AG08395 (cell line): ENCODE results near the gene FAM83C.

Experiments
- DNase-seq: peaks from one replicate; pipeline ENCODE4 v3.0.0; 2012; ENCODE audit warnings: mixed read lengths, low spot score

FAM83C gene

GRCh38 chr20:35284267-35284991 lies 7.8 kb downstream of the FAM83C start, which contains the start of gene EIF6:
TSS of gene EIF6 (minus strand) at chr20:35284772. CDS start at chr20:35284487, 285 bp downstream.
- peak; percentile 91 for DNase-seq

- DNase-seq: no peak
Observed at GRCh38 chr20:35283441-35284266, 8.6 kb downstream of the FAM83C start.

DNA sequence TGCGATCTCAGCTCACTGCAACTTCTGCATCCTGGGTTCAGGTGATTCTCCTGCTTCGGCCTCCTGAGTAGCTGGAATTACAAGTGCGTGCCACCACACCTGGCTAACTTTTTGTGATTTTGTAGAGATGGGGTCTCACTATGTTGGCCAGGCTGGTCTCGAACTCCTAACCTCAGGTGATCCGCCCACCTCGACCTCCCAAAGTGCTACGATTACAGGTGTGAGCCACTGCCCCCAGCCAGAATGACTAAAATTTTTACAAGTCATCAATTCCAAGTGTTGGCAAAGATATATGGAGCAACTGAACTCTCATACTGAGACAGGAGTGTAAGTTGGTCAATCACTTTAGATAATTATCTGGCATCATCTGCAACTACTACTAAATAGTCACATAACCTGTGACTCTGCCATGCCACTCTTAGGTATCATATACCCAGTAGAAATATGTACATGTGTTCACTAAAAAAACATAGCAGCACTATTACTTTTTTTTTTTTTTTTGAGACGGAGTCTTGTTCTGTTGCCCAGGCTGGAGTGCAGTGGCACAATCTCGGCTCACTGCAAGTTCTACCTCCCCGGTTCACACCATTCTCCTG lies 10.6 kb downstream of the FAM83C start:
- DNase-seq: no peak

DNA sequence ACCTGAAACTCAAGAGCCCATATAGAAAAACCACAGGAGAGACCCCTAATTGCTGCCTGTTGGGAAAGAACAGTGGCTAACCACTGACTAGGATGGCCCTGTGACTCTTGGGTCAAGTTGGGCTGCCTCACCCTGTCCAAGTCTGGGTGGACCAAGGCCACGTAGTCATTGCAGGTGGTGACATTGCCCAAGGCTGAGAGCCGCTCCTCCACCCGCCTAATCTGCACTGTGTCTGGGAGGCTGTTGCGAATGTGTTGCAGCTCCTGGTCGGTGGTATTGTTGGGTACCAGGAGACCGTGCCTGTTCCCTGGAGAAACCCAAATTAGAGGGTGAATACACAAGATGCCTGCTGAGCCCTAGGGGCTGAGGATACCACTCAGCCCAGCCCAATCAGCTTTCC lies 11.7 kb downstream of the FAM83C start:
- DNase-seq: no peak

DNA sequence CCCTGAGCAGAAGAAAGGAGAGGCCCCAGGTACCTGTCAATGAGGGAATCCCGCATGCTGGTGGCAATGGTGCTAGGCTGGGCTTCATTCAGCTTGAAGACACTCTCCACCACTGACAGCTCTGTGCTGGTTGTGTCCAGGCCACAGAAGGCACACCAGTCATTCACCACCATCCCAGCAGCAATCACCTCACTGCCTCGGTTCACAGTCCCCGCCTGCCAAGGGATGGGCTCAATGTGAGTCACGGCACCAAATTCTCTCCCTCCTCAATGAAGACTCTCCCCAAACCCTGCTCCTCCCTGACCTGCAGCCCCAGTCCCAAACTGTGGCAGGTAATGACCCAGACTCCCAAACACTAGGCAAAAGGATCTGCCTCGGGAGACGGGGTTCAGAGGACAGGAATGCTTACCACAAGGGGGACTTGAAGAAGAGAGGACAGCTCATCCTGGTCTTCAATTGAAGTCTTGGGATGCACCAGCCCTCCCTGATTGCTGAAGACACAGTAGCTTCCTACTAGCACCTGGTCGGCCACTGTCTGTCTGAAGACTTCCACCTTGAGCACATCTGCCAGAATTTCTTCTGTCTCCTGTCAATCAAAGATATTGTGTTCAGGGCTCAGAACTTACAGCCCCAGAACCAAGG lies 12.6 kb downstream of the FAM83C start:
- no peak for DNase-seq

GRCh38 chr20:35279040-35279439 lies 13.2 kb downstream of the FAM83C start:
- DNase-seq: no peak

DNA sequence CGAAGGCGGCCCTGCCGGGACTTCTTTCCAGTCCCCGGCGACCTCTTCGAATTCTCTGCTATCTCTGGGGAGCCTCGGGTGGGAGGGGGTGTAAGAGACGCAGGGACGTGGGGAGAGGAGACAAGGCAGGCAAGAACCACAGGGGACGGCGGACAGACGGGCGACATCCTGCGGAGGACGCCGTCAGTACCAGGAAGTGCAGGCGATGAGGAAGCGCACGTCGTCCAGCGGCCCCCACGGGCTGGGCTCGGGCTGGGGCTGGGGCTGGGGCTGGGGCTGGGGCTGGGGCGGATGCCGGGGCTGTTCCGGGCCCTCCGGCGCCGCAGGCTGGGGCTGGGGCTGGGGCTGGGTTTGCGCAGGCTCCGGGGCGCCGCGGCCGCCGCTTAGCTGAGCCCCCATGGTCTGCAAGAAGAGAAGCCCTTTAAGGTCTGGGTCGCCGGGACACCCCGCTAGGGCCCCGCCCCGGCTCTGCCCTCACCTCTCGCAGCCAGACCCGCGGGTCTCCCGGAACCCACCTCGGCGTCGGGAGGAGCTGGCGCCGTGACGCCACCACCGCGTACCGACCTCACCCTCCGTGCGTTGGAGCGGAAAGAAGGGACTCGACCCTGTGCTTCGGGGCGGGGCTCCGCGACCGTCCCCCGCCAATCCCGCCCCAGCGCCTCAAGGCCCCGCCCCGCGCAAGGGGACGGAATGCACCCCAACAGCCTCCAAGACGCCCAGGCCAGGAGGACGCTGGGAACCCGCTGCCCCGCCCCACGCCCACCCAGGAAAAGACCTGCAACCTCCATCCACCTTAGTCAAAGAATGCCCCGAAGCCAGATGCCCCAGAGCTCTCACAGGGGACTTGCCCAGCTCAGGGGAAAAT lies 14.5 kb downstream of the FAM83C start, which contains the start of gene MMP24OS:
Gene MMP24OS, minus strand, starts transcription at position 592 of the 865 bp plus-strand sequence. Its CDS starts 193 bp downstream, at position 399.
- DNase-seq: peak; percentile 94

- DNase-seq: no peak
Observed at GRCh38 chr20:35277127-35277526, 15.1 kb downstream of the FAM83C start.

DNA sequence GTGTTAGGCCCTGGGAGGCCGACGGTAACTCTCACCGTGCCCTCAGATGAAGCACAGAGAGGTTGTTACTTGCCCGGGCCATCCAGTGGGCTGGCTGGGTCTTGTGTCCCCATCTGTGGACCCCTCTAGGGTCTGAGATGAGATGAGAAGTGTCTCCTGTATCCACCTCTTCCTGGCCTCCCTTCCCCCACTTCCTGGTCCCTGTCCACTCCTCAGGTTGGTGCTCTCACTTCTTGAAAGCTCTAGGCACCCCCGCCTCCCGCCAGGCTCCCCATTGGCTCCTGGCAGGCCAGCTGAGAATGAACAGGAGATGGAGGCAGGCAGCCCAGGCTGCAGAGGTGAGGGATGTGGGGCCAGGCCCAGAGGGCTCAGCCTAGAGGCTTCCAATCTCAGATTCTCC lies 15.8 kb downstream of the FAM83C start:
- no peak for DNase-seq

GRCh38 chr20:35275741-35276251 lies 16.4 kb downstream of the FAM83C start:
- no peak for DNase-seq

- no peak for DNase-seq
Observed at GRCh38 chr20:35274172-35275092, 17.8 kb downstream of the FAM83C start.

- no peak for DNase-seq
Observed at GRCh38 chr20:35273449-35274171, 18.6 kb downstream of the FAM83C start.

DNA sequence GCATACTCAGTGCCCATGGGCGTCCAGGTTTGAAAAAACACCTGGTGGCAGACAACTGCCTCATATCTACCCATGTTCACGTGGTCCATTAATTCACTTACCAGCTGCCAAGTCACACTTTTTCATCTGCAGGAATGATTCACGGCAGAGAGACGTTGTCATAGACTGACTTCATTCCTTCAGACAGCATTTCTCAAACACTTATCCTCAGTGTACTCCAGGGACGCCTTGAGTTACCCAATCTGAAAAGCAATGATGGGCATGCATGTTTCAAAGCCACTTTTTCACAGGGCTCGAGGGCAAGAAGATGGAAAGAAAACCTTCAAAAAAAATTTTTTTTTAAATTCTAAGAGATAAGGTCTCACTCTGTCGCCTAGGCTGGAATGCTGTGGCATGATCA lies 20.3 kb downstream of the FAM83C start:
- no peak for DNase-seq

GRCh38 chr20:35271073-35271882 lies 20.9 kb downstream of the FAM83C start:
- DNase-seq: no peak

DNA sequence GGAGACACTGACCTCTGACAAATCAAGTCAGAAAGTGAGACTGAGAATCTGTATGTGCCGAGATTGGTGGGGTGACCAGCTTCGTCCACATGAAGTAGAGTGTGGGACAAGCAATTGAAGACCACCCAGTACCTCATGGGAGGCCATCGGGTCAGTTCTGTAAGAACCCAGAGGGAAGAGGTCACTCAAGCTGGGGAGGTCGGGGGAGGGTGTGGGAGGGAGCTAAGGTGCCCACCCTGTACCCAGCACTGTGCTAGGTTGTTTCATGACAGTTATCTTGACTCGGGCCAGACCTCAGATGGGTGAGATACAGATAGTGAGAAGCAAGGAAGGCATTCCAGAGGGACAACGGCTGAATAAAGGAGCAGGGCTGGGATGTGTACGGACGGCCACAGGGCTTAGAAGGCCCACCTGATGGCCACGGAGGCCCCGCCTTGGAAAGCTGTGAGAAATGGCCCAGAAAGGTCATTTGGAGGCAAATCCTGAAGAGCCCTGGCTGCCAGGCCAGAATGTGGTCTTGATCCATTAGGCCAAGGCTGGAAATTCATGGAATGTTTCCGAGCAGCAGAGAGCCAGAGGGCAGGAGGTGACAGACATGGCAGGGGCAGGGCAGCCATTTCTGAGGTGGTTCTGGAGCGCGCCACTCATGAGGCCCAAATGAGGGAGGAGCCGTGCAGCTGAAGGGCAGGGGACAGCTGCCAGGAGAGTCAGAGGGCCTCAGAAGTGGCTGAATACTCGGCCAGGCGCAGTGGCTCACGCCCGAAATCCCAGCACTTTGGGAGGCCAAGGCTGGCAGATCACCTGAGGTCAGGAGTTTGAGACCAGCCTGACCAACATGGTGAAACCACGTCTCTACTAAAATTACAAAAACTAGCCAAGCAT lies 22.0 kb downstream of the FAM83C start:
- no peak for DNase-seq

DNA sequence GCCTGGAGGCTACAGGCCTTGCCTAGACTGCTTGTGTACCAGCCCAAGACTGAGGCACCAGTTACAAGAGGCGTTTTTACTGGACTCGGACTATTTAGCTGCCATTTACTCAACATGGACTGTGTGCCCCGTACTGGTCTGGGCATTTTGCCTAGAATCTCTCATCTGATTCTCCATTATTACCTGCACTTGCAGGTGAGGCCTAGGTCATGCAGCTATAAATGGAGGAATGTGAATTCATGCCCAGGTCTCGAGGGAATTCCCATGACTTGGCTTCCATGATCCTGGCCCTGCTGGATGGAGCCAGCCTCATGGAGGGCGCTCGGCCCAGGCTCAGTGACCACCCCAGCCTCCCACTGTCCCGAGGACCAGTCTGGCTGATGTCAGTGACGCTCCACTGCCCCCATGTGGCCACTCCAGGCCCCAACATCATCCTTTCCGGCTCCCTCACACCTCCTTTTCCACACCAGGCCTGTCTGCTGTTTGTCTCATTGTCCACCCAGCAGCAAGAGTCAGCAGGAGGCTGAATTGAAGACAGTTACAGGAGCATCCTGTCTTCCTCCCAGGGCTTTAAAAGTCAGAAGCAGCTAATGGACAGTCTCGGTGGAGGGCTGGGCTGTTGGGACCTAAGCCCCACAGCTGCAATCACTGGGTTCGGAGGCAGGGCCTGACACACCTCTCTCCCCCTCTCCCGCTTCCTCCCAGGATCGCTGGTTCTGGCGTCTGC lies 23.0 kb downstream of the FAM83C start:
- DNase-seq: peak; percentile 81

- DNase-seq: no peak
Observed at GRCh38 chr20:35267092-35267491, 25.1 kb downstream of the FAM83C start.
